GM12878 (cell line): ENCODE results near the gene CD82. TPM values are rescaled to one million over a fixed set of nuclear protein-coding genes. Genes with fewer than 3 reads are reported as not detected.

Experiments used
- ATAC-seq: fragments of 200-7000 bp; cut with Tn5 transposase; 3 replicates; pipeline ENCODE4 v1.9.1; 2020; ENCODE audit warnings: mild to moderate bottlenecking, moderate library complexity
- BruUV-seq: library from RNA; stranded (reverse); fragments of 400-500 nt; replicated peaks from 2 replicates; lab custom pipeline; 2021; lab: Mats Ljungman, UMichigan
- CTCF ChIA-PET: fragments of 300-600 bp; sonication (Branson Sonifier 250); formaldehyde crosslinking; extraction: SDS; loops from one replicate; lab custom pipeline; 2021; ENCODE audit warnings: inconsistent platforms; lab: Yijun Ruan, JAX
- POLR2A ChIA-PET: fragments of 350-600 bp; formaldehyde crosslinking; extraction: SDS; loops from one replicate; lab custom pipeline; 2021; ENCODE audit warnings: inconsistent platforms; lab: Charles Lee
- RAD21 ChIA-PET: fragments of 300-600 bp; sonication (Branson Sonifier 250); formaldehyde crosslinking; loops from one replicate; lab custom pipeline; 2023; ENCODE audit warnings: antibody characterized with exemption; ENCODE audit not compliant: unreplicated experiment; lab: Charles Lee
- SMC1A ChIA-PET: fragments of 300-600 bp; sonication (Branson Sonifier 250); formaldehyde crosslinking; loops from one replicate; lab custom pipeline; 2023; ENCODE audit not compliant: unreplicated experiment, uncharacterized antibody; lab: Charles Lee
- DNase-seq: peaks from one replicate; pipeline ENCODE4 v3.0.0-alpha.2; 2011; ENCODE audit warnings: low read depth, low spot score
- FAIRE-seq: peaks from 3 replicates; lab custom pipeline; 2011; peaks lifted over from hg19 to GRCh38; lab: Jason Lieb, UNC
- H2AFZ ChIP-seq: 2 replicates; pipeline ENCODE4 v1.6.0; 2011; ENCODE audit warnings: low read depth, low read length, control low read depth; ENCODE audit not compliant: control insufficient read depth
- H3K27ac ChIP-seq: 2 replicates; pipeline ENCODE4 v1.5.1; 2011; ENCODE audit warnings: control low read depth; ENCODE audit not compliant: control insufficient read depth, insufficient read depth
- H3K27me3 ChIP-seq, 2 experiments: replicated peaks in 1 of 2; 2 replicates each; pipeline versions ENCODE4 v1.6.0 to v1.6.1; 2011; ENCODE audit warnings: low read length in 1 of 2; ENCODE audit not compliant: control insufficient read depth in 2 of 2, insufficient read depth in 2 of 2
- H3K36me3 ChIP-seq, 2 experiments: 2 replicates each; pipeline ENCODE4 v1.5.1; 2011; ENCODE audit warnings: low read length in 1 of 2; ENCODE audit not compliant: control insufficient read depth in 2 of 2, insufficient read depth in 2 of 2
- H3K4me1 ChIP-seq: 2 replicates; pipeline ENCODE4 v1.6.1; 2011; ENCODE audit warnings: mild to moderate bottlenecking, low read length, moderate library complexity, mixed read lengths; ENCODE audit not compliant: control insufficient read depth, insufficient read depth
- H3K4me2 ChIP-seq: 2 replicates; pipeline ENCODE4 v1.6.0; 2011; ENCODE audit warnings: control low read depth; ENCODE audit not compliant: control insufficient read depth, insufficient read depth
- H3K4me3 ChIP-seq: fragments of 200-600 bp; sonication (generic); 2 replicates; pipeline ENCODE4 v1.5.1; 2016
- H3K79me2 ChIP-seq: 2 replicates; pipeline ENCODE4 v1.6.0; 2011; ENCODE audit warnings: low read length; ENCODE audit not compliant: control insufficient read depth, insufficient read depth
- H3K9ac ChIP-seq: 2 replicates; pipeline ENCODE4 v1.8.0; 2011; ENCODE audit warnings: low read length, control low read depth, mixed read lengths; ENCODE audit not compliant: control insufficient read depth, insufficient read depth
- H3K9me3 ChIP-seq: replicated peaks from 3 replicates; pipeline ENCODE4 v1.5.1; 2011; ENCODE audit warnings: mild to moderate bottlenecking, low read length; ENCODE audit not compliant: control insufficient read depth, insufficient read depth
- H4K20me1 ChIP-seq: 2 replicates; pipeline ENCODE4 v1.6.0; 2011; ENCODE audit not compliant: control insufficient read depth, insufficient read depth
- BHLHE40 ChIP-seq, 2 experiments: fragments of 450-650 bp in 1 of 2; IDR thresholded peaks; 2 replicates each; pipeline ENCODE4 v1.6.1; 2011 to 2017; ENCODE audit warnings: low read depth in 2 of 2, borderline replicate concordance in 1 of 2, improper control_type of control experiment in 1 of 2, low read length in 1 of 2, mild to moderate bottlenecking in 1 of 2
- CREM ChIP-seq: IDR thresholded peaks from 2 replicates; pipeline ENCODE4 v1.6.1; 2014; ENCODE audit warnings: antibody characterized with exemption, low read depth
- ETV6 ChIP-seq, 2 experiments: fragments of 450-650 bp in 1 of 2; IDR thresholded peaks in 1 of 2; conservative IDR thresholded peaks in 1 of 2; 2 replicates each; pipeline ENCODE4 v1.6.1; 2014; ENCODE audit warnings: antibody characterized with exemption in 1 of 2, borderline replicate concordance in 1 of 2, low read depth in 1 of 2, mild to moderate bottlenecking in 1 of 2, moderate library complexity in 1 of 2
- JUNB ChIP-seq: IDR thresholded peaks from 2 replicates; pipeline ENCODE4 v1.6.1; 2016; ENCODE audit warnings: antibody characterized with exemption, mild to moderate bottlenecking
- KDM1A ChIP-seq: fragments of 200-600 bp; sonication (generic); IDR thresholded peaks from 2 replicates; pipeline ENCODE4 v1.6.1; 2016; ENCODE audit warnings: borderline replicate concordance
- MLLT1 ChIP-seq: fragments of 450-650 bp; IDR thresholded peaks from 2 replicates; pipeline ENCODE4 v1.6.1; 2016; ENCODE audit warnings: mild to moderate bottlenecking
- MTA3 ChIP-seq: IDR thresholded peaks from 2 replicates; pipeline ENCODE4 v1.6.1; 2012; ENCODE audit warnings: low read length, inconsistent platforms, borderline replicate concordance
- MYC ChIP-seq: IDR thresholded peaks from 2 replicates; pipeline ENCODE4 v1.6.1; 2011; ENCODE audit warnings: mild to moderate bottlenecking, low read length, moderate library complexity, inconsistent platforms; ENCODE audit not compliant: insufficient read depth, insufficient replicate concordance, insufficient read length, severe bottlenecking
- REST ChIP-seq: IDR thresholded peaks from 2 replicates; pipeline ENCODE4 v1.6.1; 2012; ENCODE audit warnings: mild to moderate bottlenecking, low read depth, low read length
- SPI1 ChIP-seq: IDR thresholded peaks from 2 replicates; pipeline ENCODE4 v1.6.1; 2011; ENCODE audit warnings: low read depth, mild to moderate bottlenecking, low read length, moderate library complexity, borderline replicate concordance; ENCODE audit not compliant: insufficient read depth
- STAT1 ChIP-seq: fragments of 450-650 bp; conservative IDR thresholded peaks from 2 replicates; pipeline ENCODE4 v1.6.1; 2014; ENCODE audit warnings: antibody characterized with exemption, mild to moderate bottlenecking
- TBL1XR1 ChIP-seq: IDR thresholded peaks from 2 replicates; pipeline ENCODE4 v1.6.1; 2012; ENCODE audit warnings: low read depth, low read length, improper control_type of control experiment
- TCF12 ChIP-seq: IDR thresholded peaks from 2 replicates; pipeline ENCODE4 v1.6.1; 2011; ENCODE audit warnings: low read depth, mild to moderate bottlenecking, low read length
- USF1 ChIP-seq: IDR thresholded peaks from 2 replicates; pipeline ENCODE4 v1.6.1; 2011; ENCODE audit warnings: borderline replicate concordance, low read depth, mild to moderate bottlenecking, moderate library complexity, mixed read lengths, low read length; ENCODE audit not compliant: insufficient read depth; ENCODE audit errors: extremely low read length
- WGBS: methylation state at CpG from one replicate; pipeline ENCODE4 v1.1.6; 2016; ENCODE audit warnings: low lambda C conversion rate; ENCODE audit not compliant: insufficient replicate concordance, insufficient coverage; ENCODE audit errors: missing lambda C conversion rate; 5-methylcytosine and 5-hydroxymethylcytosine counted together
- in situ Hi-C: fragments of 300-500 bp; cut with MboI; formaldehyde crosslinking; loops from 9 replicates; pipeline ENCODE4 v1.14.3; 2018; ENCODE audit warnings: mixed read lengths
- intact Hi-C: fragments of 100-400 bp; cut with micrococcal nuclease; formaldehyde crosslinking; loops from one replicate; pipeline ENCODE4 v1.14.2; 2022; ENCODE audit not compliant: unreplicated experiment
- polyA plus RNA-seq, 11 experiments: library from polyadenylated mRNA; depleted of rRNA in 4 of 11; unstranded in 6 of 11; stranded (reverse) in 5 of 11; fragments of >200 nt; fragmentation: Nextera tagmentation in 4 of 11; fragmentation: Illumina TruSeq in 1 of 11; extraction: Ambion mirVana in 4 of 11; extraction: Trizol in 1 of 11; gene quantifications; 1 replicate in 1 of 11; 2 replicates in 10 of 11; pipeline versions ENCODE4 v1.2.1 to v1.2.3, GENCODE V29; 2011 to 2016; ENCODE audit warnings: inconsistent platforms in 2 of 11, missing spikeins in 2 of 11, low read depth in 1 of 11
- total RNA-seq, 4 experiments: library from RNA; depleted of rRNA in 3 of 4; stranded (reverse); fragments of >200 nt in 3 of 4; fragmentation: Illumina TruSeq in 1 of 4; extraction: Trizol in 1 of 4; gene quantifications; 2 replicates each; pipeline versions ENCODE4 v1.2.1 to v1.2.3, GENCODE V29; 2013 to 2021
- TF ChIP-seq, protein P1 (sequence below): IDR thresholded peaks from 2 replicates; pipeline ENCODE4 v1.6.1; 2011; ENCODE audit warnings: borderline replicate concordance, low read depth, mild to moderate bottlenecking, moderate library complexity, low read length; ENCODE audit not compliant: insufficient read depth, poor library complexity, severe bottlenecking

The CD82 gene
- total and polyA plus RNA-seq, 10 of the 15 experiments (the other 5 are each of a cell fraction or from before 2014, with no cell fraction given), result 5.2 to 180 (median 84.7) TPM

DNA sequence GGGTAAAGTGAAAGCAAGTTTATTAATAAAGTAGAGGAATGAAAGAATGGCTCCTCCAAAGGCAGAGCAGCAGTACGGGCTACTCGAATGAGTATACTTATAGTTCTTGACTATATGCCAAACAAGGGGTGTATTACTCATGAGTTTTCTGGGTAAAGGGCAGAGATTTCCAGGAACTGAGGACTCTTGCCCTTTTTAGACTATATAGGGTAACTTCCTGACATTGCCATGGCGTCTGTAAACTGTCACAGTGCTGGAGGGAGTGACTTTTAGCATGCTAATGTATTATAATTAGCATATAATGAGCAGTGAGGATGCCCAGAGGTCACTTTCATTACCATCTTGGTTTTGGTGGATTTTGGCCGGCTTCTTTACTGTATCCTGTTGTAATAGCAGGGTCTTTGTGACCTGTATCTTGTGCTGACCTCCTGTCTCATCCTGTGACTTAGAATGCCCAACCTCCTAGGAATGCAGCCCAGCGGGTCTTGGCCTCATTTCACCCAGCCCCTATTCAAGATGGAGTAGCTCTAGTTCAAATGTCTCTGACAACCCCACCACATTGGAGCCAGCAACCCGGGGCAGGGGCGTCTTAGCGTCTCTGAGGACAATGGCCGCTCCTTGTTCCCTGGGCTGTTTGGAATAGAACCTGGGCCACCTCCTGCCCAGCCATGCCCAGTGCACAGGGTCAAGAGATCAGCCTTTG is 34.9 kb upstream of the CD82 start:
- Histone ChIP-seq H3K4me2 (no peak overlapping the region), H3K36me3 (no peaks in the 10 kb centered on the region), H3K9ac (no peak overlapping the region), H3K27ac (no peak overlapping the region), H3K27me3 (peaks cover 0 to 4% of the 10 kb centered on the region in 2 experiments; a peak in 2 of 4 replicates), H3K9me3 (no peaks in the 10 kb centered on the region), H4K20me1 (no peaks in the 10 kb centered on the region), H3K4me1 (peaks cover 4% of the 10 kb centered on the region; the same call in 1 of the 2 replicates), H3K4me3 (no peak overlapping the region), H3K79me2 (no peaks in the 10 kb centered on the region), H2AFZ (no peak overlapping the region)
- no TSS peak for BruUV-seq
- SMC1A ChIA-PET, result no interaction called here
- no peak for ATAC-seq
- FAIRE-seq, result no peak
- intact Hi-C loops (no loop called here), in situ Hi-C loops (no loop called here)
- no peak for DNase-seq
- CTCF ChIA-PET, result no interaction called here
- TF ChIP-seq MYC (no peak), REST (no peak), BHLHE40 (IDR thresholded peaks at IDR 0.05; ENCODE audit: borderline replicate concordance in 1 of 2, low read depth in 2 of 2, low read length in 1 of 2) (no peak), MTA3 (no peak), STAT1 (no peak), SPI1 (no peak), TBL1XR1 (no peak), JUNB (no peak), CREM (no peak), KDM1A (no peak), ETV6 (conservative IDR thresholded peaks at IDR 0.05 in 1 of 2, IDR thresholded peaks at IDR 0.05 in 1 of 2; ENCODE audit: borderline replicate concordance in 1 of 2, low read depth in 1 of 2) (no peak), TCF12 (no peak), MLLT1 (no peak), USF1 (no peak)
- TF ChIP-seq, protein P1, sequence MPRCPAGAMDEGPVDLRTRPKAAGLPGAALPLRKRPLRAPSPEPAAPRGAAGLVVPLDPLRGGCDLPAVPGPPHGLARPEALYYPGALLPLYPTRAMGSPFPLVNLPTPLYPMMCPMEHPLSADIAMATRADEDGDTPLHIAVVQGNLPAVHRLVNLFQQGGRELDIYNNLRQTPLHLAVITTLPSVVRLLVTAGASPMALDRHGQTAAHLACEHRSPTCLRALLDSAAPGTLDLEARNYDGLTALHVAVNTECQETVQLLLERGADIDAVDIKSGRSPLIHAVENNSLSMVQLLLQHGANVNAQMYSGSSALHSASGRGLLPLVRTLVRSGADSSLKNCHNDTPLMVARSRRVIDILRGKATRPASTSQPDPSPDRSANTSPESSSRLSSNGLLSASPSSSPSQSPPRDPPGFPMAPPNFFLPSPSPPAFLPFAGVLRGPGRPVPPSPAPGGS, result no peak
- RAD21 ChIA-PET, result no interaction called here
- POLR2A ChIA-PET, result no interaction called here
- WGBS, result 47% methylated on average over 9 of the region's 9 CpGs
